ENCODE measurements around the gene LRFN5. TPM values are rescaled to one million over a fixed set of nuclear protein-coding genes. Genes with fewer than 3 reads are reported as not detected.

The LRFN5 gene
- total and polyA plus RNA-seq, 9 of the 15 experiments (the other 6 are each of a cell fraction or from before 2014, with no cell fraction given), result 0.01 to 0.27 (median 0.09) TPM; not detected in 1

DNA sequence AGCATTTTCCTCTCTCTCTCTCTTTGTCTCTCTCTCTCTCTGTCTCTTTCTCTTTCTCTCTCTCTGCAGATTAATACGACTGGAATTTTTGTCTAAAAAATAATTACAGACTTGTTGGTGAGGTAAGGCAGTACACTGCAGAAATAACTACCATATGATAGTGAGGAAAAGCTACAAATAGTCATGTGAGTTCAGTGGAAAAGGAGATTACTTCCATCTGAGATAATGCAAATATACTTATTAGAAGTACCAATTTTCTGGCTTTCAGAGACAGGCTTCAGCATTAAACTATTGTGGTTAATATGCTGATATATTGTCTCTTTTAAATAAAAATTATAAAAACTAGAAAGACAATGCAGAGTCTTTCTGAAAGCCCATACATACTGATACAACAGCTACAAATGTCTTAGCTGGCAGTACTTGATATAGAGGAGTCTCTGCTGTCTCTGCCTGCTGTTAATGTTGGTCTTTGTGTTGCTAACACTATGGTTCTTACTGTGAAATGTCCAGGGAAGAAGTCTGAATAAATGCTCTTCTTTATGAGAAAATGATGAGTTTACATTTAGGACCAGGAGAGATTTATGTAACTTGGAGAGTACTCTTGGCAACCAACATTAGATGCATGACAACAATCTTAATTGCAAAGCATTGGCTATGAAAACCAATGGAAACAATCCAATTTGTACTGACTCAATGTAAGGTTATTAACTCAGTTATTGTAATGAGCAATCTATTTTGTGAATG lies 167.0 kb downstream of the LRFN5 start:
- H3K4me1 ChIP-seq (replicated peaks in 1 of 2; ENCODE audit: control insufficient read depth in 2 of 2, insufficient read depth in 2 of 2, low read length in 2 of 2), result no peaks in the 10 kb centered on the region
- ChIA-PET CTCF (ENCODE audit: low intra/inter-chr PET ratio) (no interaction called here), POLR2A (no interaction called here)
- no peak overlapping the region for H2AFZ ChIP-seq (ENCODE audit: low read depth, low read length)
- no peak overlapping the region for H3K4me3 ChIP-seq
- no peak overlapping the region for H3K27ac ChIP-seq (ENCODE audit: extremely low read depth, low read depth, low read length)
- FAIRE-seq (no peak), ATAC-seq (no peak), DNase-seq (ENCODE audit: extremely low read depth in 1 of 4, low spot score in 3 of 4) (no peak)
- no peaks in the 10 kb centered on the region for H4K20me1 ChIP-seq (replicated peaks; ENCODE audit: control insufficient read depth, insufficient read depth, low read length)
- no peak overlapping the region for H3K4me2 ChIP-seq (ENCODE audit: insufficient read depth, low read length)
- H3K36me3 ChIP-seq (ENCODE audit: control insufficient read depth, insufficient read depth, low read length), result no peaks in the 10 kb centered on the region
- BruUV-seq (replicated peaks), result no TSS peak
- H3K9me3 ChIP-seq (replicated peaks; ENCODE audit: control insufficient read depth, insufficient read depth, low read depth, low read length), result no peaks in the 10 kb centered on the region
- intact Hi-C loops (cut with micrococcal nuclease), result no loop called here
- no peaks in the 10 kb centered on the region for H3K79me2 ChIP-seq (ENCODE audit: control insufficient read depth, insufficient read depth, low read length)
- in situ Hi-C loops (cut with MboI), result no loop called here
- WGBS (ENCODE audit: insufficient coverage, low coverage, missing lambda C conversion rate), result no CpG with 5 or more reads among the region's 1 CpG
- TF ChIP-seq NEUROD1 (IDR thresholded peaks at IDR 0.05; ENCODE audit: borderline replicate concordance, low read depth, low read length, partially characterized antibody) (no peak), GMEB1 (CRISPR knock-in tag; IDR thresholded peaks at IDR 0.05) (no peak), ZBTB17 (CRISPR knock-in tag; IDR thresholded peaks at IDR 0.05) (no peak), ESRRA (IDR thresholded peaks at IDR 0.05; ENCODE audit: borderline replicate concordance, low read depth) (no peak), BRF2 (IDR thresholded peaks at IDR 0.05; ENCODE audit: borderline replicate concordance, insufficient read depth, insufficient read length) (no peak), NR3C1 (CRISPR knock-in tag; IDR thresholded peaks at IDR 0.05) (no peak), FUS (optimal IDR thresholded peaks at IDR 0.05; ENCODE audit: low read depth, low read length) (no peak), SREBF1 (IDR thresholded peaks at IDR 0.05; ENCODE audit: borderline replicate concordance, low read depth, low read length) (no peak), ZBTB9 (CRISPR knock-in tag; IDR thresholded peaks at IDR 0.05) (no peak), PTRF (tag; IDR thresholded peaks at IDR 0.05) (no peak)
- H3K9me1 ChIP-seq (ENCODE audit: control insufficient read depth, insufficient read depth, low read length), result no peaks in the 10 kb centered on the region
- no peak overlapping the region for H3K9ac ChIP-seq (ENCODE audit: insufficient read depth in 1 of 2, low read depth in 2 of 2, low read length in 2 of 2)
- H3K27me3 ChIP-seq (ENCODE audit: control insufficient read depth in 2 of 2, insufficient read depth in 2 of 2, low read length in 2 of 2), result no peaks in the 10 kb centered on the region

All from K562 (cell line).